Upper lobe of left lung (tissue), 6 donors: ENCODE results near the gene TBL1XR1. TPM values are rescaled to one million over a fixed set of nuclear protein-coding genes. Genes with fewer than 3 reads are reported as not detected.

ENCODE experiments used
- ATAC-seq, 2 donors: fragments of 200-7000 bp; cut with Tn5 transposase; one replicate each; pipeline ENCODE4 v1.9.1; 2022; ENCODE audit warnings: mild to moderate bottlenecking in 2 of 2, moderate library complexity in 2 of 2; ENCODE audit not compliant: low FRiP score in 2 of 2
- DNase-seq, 2 donors: peaks; one replicate each; pipeline ENCODE4 v3.0.0-alpha.2; 2019 to 2020
- H3K27ac ChIP-seq, 4 donors: fragments of 200-600 bp; sonication (generic); one replicate each; pipeline ENCODE4 v1.5.1; 2016 to 2019
- H3K27me3 ChIP-seq, 4 donors: fragments of 200-600 bp; sonication (generic); one replicate each; pipeline ENCODE4 v1.5.1; 2017 to 2019
- H3K36me3 ChIP-seq, 4 donors: fragments of 200-600 bp; sonication (generic); one replicate each; pipeline ENCODE4 v1.5.1; 2016 to 2019
- H3K4me1 ChIP-seq, 4 donors: fragments of 200-600 bp; sonication (generic); one replicate each; pipeline ENCODE4 v1.5.1; 2018 to 2019
- H3K4me3 ChIP-seq, 4 donors: fragments of 200-600 bp; sonication (generic); one replicate each; pipeline ENCODE4 v1.5.1; 2017 to 2019; ENCODE audit warnings: mild to moderate bottlenecking in 2 of 4, moderate library complexity in 1 of 4
- H3K9me3 ChIP-seq, 4 donors: fragments of 200-600 bp; sonication (generic); one replicate each; pipeline ENCODE4 v1.5.1; 2018 to 2019
- EP300 ChIP-seq, 4 donors: sonication (generic); formaldehyde crosslinking; IDR thresholded peaks; one replicate each; pipeline ENCODE4 v1.5.1; 2017; ENCODE audit warnings: antibody characterized with exemption in 4 of 4, control low read depth in 2 of 4
- POLR2A ChIP-seq, 4 donors: fragments of 450-650 bp; IDR thresholded peaks; one replicate each; pipeline ENCODE4 v1.5.1; 2016 to 2017; ENCODE audit warnings: antibody characterized with exemption in 4 of 4, mild to moderate bottlenecking in 2 of 4
- POLR2AphosphoS5 ChIP-seq, 2 donors: sonication (generic); formaldehyde crosslinking; IDR thresholded peaks; one replicate each; pipeline ENCODE4 v1.5.1; 2017; ENCODE audit warnings: antibody characterized with exemption in 2 of 2
- WGBS, 2 donors: methylation state at CpG; one replicate each; pipeline ENCODE4 v1.1.5; 2017 to 2018; 5-methylcytosine and 5-hydroxymethylcytosine counted together
- total RNA-seq, 6 donors: library from RNA; depleted of rRNA in 4 of 6; stranded (reverse); fragments of >200 nt in 4 of 6; gene quantifications; one replicate each; pipeline versions ENCODE4 v1.1.0 to v1.2.1, GENCODE V29; 2016 to 2021
- TF ChIP-seq, protein P1 (sequence below), 6 experiments: fragments of 450-650 bp in 4 of 6; fragments of 200-600 bp in 2 of 6; sonication (generic) in 2 of 6; IDR thresholded peaks; one replicate each; pipeline ENCODE4 v1.5.1; 2016 to 2019; ENCODE audit warnings: antibody characterized with exemption in 6 of 6
- donor health status: DM: no; HTN: no; CAD: no; lungs with moderate emphysema.
- donor health status: DM: no; HTN: yes; CAD: no; lungs with severe emphysema.

Gene TBL1XR1
- total RNA-seq, 6 donors from 2014 or later, result 46.1 to 156 (median 86.6) TPM

DNA sequence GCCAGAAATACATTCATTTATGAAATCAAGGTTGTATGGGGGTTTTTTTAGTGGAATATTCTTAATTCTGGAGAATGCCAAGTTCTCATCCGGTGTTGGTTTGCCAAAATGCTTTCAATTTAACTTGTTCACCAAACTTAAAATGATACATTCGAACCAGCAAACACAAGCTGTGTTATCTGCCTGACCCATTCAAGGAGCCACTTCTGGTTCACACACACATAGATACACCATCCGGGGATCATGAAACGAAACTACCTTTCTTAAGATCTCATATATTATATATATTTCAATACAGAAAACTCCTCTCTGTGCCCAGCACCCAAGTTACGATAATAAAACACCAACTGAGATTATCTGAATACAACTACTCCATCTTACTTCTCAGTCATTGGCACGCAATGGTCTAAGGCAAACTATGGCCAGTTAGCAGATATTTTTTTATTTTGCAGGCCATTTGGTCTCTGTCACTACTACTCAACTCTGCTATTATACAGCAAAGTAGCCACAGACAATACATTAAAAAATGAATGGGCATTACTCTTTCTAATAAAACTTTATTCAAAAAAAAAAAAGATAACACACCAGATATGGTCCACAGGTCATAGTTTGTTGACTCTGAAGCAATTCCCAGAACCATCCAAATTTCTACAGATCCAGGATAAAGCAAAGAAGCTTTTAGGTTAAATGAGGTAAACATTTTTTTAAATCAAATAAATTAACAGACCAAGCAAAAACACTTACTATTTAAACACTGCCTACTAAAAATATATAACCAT is 89.6 kb downstream of the TBL1XR1 start:
- Histone ChIP-seq H3K9me3 (no peaks in the 10 kb centered on the region), H3K4me3 (no peak overlapping the region), H3K27me3 (no peaks in the 10 kb centered on the region), H3K36me3 (no peaks in the 10 kb centered on the region), H3K4me1 (peaks cover 37 to 67% (median 51%) of the 10 kb centered on the region in 4 donors), H3K27ac (no peak overlapping the region)
- 73 to 77% methylated on average over 6 of the region's 6 CpGs for WGBS, 2 donors
- DNase-seq (no peak), ATAC-seq (no peak)
- no peak for TF ChIP-seq EP300 (IDR thresholded peaks at IDR 0.05)
- TF ChIP-seq, protein P1, sequence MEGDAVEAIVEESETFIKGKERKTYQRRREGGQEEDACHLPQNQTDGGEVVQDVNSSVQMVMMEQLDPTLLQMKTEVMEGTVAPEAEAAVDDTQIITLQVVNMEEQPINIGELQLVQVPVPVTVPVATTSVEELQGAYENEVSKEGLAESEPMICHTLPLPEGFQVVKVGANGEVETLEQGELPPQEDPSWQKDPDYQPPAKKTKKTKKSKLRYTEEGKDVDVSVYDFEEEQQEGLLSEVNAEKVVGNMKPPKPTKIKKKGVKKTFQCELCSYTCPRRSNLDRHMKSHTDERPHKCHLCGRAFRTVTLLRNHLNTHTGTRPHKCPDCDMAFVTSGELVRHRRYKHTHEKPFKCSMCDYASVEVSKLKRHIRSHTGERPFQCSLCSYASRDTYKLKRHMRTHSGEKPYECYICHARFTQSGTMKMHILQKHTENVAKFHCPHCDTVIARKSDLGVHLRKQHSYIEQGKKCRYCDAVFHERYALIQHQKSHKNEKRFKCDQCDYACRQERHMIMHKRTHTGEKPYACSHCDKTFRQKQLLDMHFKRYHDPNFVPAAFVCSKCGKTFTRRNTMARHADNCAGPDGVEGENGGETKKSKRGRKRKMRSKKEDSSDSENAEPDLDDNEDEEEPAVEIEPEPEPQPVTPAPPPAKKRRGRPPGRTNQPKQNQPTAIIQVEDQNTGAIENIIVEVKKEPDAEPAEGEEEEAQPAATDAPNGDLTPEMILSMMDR (IDR thresholded peaks at IDR 0.05), result no peak
- TF ChIP-seq POLR2AphosphoS5 (IDR thresholded peaks at IDR 0.05), result no peak
- no peak for TF ChIP-seq POLR2A (IDR thresholded peaks at IDR 0.05)

DNA sequence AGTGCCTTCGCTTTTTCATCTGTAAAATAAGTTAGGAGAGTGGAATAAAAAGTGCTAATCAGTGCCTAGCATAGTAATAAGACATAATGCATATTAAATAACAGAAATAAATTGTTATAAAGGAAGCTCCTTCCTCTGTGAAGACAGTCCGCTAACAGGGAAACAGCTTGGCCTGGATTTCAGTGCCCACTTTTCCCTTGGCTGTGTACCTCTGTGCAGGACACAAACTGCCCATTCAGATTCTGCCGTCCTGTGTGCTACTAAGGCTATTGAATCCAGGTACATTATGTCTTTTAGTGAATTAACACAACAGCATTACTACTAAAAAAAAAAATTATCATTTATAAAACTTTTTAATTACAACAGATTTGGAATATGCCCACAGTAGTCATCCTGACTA is 90.7 kb downstream of the TBL1XR1 start:
- 78 to 86% methylated on average over 3 of the region's 3 CpGs for WGBS, 2 donors
- H3K4me1 ChIP-seq, result peaks cover 42 to 73% (median 51%) of the 10 kb centered on the region in 4 donors
- ATAC-seq, result no peak

DNA sequence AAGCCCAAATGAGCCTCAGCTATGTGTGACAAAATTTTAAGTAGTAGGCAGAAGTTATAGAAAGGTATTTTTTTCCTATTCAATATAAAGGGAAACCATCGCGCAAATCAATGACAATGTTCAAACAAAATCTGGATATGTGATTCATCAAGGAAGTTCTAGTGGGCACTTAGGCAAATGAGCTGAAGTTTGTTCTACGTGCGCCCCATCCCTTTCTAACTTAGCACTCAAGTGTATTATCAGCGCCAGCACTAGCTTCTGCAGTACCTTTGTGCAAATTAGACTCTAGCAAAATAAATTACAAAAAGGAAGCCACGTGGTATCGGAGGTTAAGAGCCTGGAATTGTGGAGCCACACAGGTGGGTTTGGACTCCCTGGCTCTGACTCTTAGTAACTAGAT is 91.1 kb downstream of the TBL1XR1 start:
- WGBS, 2 donors, result 55 to 72% methylated on average over 7 of the region's 7 CpGs
- ATAC-seq (no peak), DNase-seq (no peak)
- no peaks in the 10 kb centered on the region for H3K27me3 ChIP-seq
- H3K36me3 ChIP-seq, result no peaks in the 10 kb centered on the region
- TF ChIP-seq, protein P1 (IDR thresholded peaks at IDR 0.05), result no peak
- no peak for TF ChIP-seq POLR2A (IDR thresholded peaks at IDR 0.05)
- TF ChIP-seq EP300 (IDR thresholded peaks at IDR 0.05), result no peak
- no peak for TF ChIP-seq POLR2AphosphoS5 (IDR thresholded peaks at IDR 0.05)
- H3K4me3 ChIP-seq, result no peak overlapping the region
- peaks cover 42 to 70% (median 48%) of the 10 kb centered on the region in 4 donors for H3K4me1 ChIP-seq
- no peak overlapping the region for H3K27ac ChIP-seq
- no peaks in the 10 kb centered on the region for H3K9me3 ChIP-seq

More for the DNA sequence above, 90.7 kb downstream of the TBL1XR1 start:
- no peak for DNase-seq
- Histone ChIP-seq H3K36me3 (no peaks in the 10 kb centered on the region), H3K9me3 (no peaks in the 10 kb centered on the region), H3K27me3 (no peaks in the 10 kb centered on the region), H3K4me3 (no peak overlapping the region), H3K27ac (no peak overlapping the region)
- TF ChIP-seq POLR2A (IDR thresholded peaks at IDR 0.05) (no peak), EP300 (IDR thresholded peaks at IDR 0.05) (no peak)

DNA sequence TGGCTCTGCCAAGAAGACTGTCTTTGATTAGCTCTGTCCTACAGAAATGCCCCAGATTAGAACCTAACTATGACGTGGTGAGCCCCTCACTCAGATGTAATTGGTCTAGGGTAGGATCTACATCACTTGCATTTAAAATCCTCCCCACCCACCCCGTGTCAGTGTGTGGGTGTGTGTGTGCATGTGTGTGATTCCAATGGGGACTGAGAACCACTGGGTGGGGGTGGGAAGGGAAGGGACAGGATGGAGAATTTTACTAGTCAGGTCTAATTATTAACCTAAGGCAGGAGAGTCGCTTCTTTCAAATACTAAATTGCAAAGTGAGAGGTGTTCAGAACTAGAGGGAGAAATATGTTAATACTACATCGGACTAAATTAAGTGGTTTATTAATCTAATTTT is 91.7 kb downstream of the TBL1XR1 start:
- Histone ChIP-seq H3K4me3 (no peak overlapping the region), H3K9me3 (no peaks in the 10 kb centered on the region), H3K27me3 (no peaks in the 10 kb centered on the region), H3K27ac (no peak overlapping the region), H3K36me3 (no peaks in the 10 kb centered on the region), H3K4me1 (peaks cover 38 to 64% (median 43%) of the 10 kb centered on the region in 4 donors)
- DNase-seq (no peak), ATAC-seq (no peak)
- WGBS, 2 donors, result 69 to 81% methylated on average over 4 of the region's 4 CpGs
- TF ChIP-seq, protein P1 (IDR thresholded peaks at IDR 0.05), result no peak
- TF ChIP-seq POLR2A (IDR thresholded peaks at IDR 0.05) (no peak), EP300 (IDR thresholded peaks at IDR 0.05) (no peak), POLR2AphosphoS5 (IDR thresholded peaks at IDR 0.05) (no peak)

DNA sequence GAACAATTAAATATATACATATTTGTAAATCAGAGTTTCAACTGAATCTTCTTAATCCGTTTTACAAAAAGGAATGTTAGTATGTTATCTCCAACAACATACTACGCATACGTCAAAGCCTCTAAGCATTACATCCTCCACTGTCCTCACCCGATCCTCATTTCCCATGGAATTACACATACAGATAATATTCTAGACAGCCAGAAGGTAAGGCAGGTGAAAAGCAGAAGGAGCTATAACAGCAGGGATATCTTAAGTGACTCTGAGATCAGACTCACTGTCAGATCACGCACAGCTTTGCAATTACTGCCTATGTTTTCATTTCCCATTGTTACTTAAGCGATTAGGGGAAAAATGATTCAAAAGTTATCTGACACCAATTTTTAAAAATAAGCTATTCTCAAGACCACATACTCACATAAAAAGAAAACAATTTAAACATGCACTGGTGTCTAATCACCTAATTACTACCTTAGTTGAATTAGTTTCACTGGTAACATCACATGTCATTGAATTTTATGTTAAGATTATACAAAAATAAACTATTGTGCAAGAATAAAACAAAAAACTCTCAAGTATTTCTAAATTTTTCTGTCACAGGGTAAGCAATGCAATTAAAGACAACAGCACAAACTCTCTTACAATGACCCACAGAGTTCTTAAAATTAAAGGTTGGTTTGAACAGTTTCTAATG is 92.8 kb downstream of the TBL1XR1 start:
- no peaks in the 10 kb centered on the region for H3K36me3 ChIP-seq
- no peak overlapping the region for H3K4me3 ChIP-seq
- ATAC-seq (no peak), DNase-seq (no peak)
- H3K27me3 ChIP-seq, result no peaks in the 10 kb centered on the region
- no peaks in the 10 kb centered on the region for H3K9me3 ChIP-seq
- WGBS, 2 donors, result 87 to 88% methylated on average over 6 of the region's 6 CpGs
- H3K4me1 ChIP-seq, result peaks cover 29 to 60% (median 34%) of the 10 kb centered on the region in 4 donors
- H3K27ac ChIP-seq, result no peak overlapping the region
- TF ChIP-seq POLR2A (IDR thresholded peaks at IDR 0.05) (no peak), EP300 (IDR thresholded peaks at IDR 0.05) (no peak), POLR2AphosphoS5 (IDR thresholded peaks at IDR 0.05) (no peak)
- TF ChIP-seq, protein P1 (IDR thresholded peaks at IDR 0.05), result no peak
